ENCODE results near the gene MRTFB. TPM values are rescaled to one million over a fixed set of nuclear protein-coding genes. Genes with fewer than 3 reads are reported as not detected.

Gene MRTFB
- total and polyA plus RNA-seq, 2 of the 13 experiments (the other 11 are each of a cell fraction or from before 2014, with no cell fraction given): 11.4 to 14.0 TPM

- TF ChIP-seq UBTF (CRISPR knock-in tag; IDR thresholded peaks at IDR 0.05): peak; percentile 40; the same call in 1 of the 2 replicates
- TF ChIP-seq HCFC1 (IDR thresholded peaks at IDR 0.05; ENCODE audit: low read depth, low read length): no peak; the same call in none of the 2 replicates
- no peak for TF ChIP-seq TAF15 (IDR thresholded peaks at IDR 0.05; ENCODE audit: low read depth, low read length, poor library complexity, severe bottlenecking)
- peak; percentile 86 for TF ChIP-seq ZNF747 (CRISPR knock-in tag; IDR thresholded peaks at IDR 0.05; ENCODE audit: borderline replicate concordance)
- 0 out of 2 replicates have a peak, but pooled peaks have one; percentile 27 for TF ChIP-seq GTF3A (CRISPR knock-in tag; conservative IDR thresholded peaks at IDR 0.05)
- TF ChIP-seq SRSF9 (IDR thresholded peaks at IDR 0.05; ENCODE audit: borderline replicate concordance, insufficient read depth, low read depth, low read length, poor library complexity, severe bottlenecking): no peak
- TF ChIP-seq DPF2 (CRISPR knock-in tag; IDR thresholded peaks at IDR 0.05; ENCODE audit: borderline replicate concordance, low read depth): no peak
- peak; percentile 90 for TF ChIP-seq ZNF607 (CRISPR knock-in tag; IDR thresholded peaks at IDR 0.05; ENCODE audit: borderline replicate concordance)
- TF ChIP-seq MTF2 (CRISPR knock-in tag; IDR thresholded peaks at IDR 0.05; ENCODE audit: borderline replicate concordance): peak; percentile 52; the same call in 1 of the 2 replicates
- peak; percentile 88 for TF ChIP-seq ZFY (CRISPR knock-in tag; IDR thresholded peaks at IDR 0.05)
- TF ChIP-seq RORA (CRISPR knock-in tag; IDR thresholded peaks at IDR 0.05): no peak
- no peak for TF ChIP-seq CREB1 (IDR thresholded peaks at IDR 0.05)
- TF ChIP-seq CREB1 (CRISPR knock-in tag; IDR thresholded peaks at IDR 0.05): no peak
- TF ChIP-seq LCORL (IDR thresholded peaks at IDR 0.05): no peak
- peak; percentile 84 for TF ChIP-seq LCORL (CRISPR knock-in tag; IDR thresholded peaks at IDR 0.05)
- TF ChIP-seq GATAD1 (CRISPR knock-in tag; IDR thresholded peaks at IDR 0.05): peak; percentile 73; the same call in 1 of the 2 replicates
- peak; percentile 92; the same call in 1 of the 2 replicates for TF ChIP-seq ZNF235 (CRISPR knock-in tag; IDR thresholded peaks at IDR 0.05; ENCODE audit: borderline replicate concordance)
- peak; percentile 95 for TF ChIP-seq HOXA3 (CRISPR knock-in tag; IDR thresholded peaks at IDR 0.05)
- TF ChIP-seq, protein P1, sequence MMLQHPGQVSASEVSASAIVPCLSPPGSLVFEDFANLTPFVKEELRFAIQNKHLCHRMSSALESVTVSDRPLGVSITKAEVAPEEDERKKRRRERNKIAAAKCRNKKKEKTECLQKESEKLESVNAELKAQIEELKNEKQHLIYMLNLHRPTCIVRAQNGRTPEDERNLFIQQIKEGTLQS (CRISPR knock-in tag; IDR thresholded peaks at IDR 0.05): 0 out of 2 replicates have a peak, but pooled peaks have one; percentile 29
- no peak; the same call in 1 of the 2 replicates for TF ChIP-seq GZF1 (CRISPR knock-in tag; IDR thresholded peaks at IDR 0.05)
- TF ChIP-seq ZNF530 (CRISPR knock-in tag; IDR thresholded peaks at IDR 0.05; ENCODE audit: low read depth): no peak
- TF ChIP-seq, protein P2, sequence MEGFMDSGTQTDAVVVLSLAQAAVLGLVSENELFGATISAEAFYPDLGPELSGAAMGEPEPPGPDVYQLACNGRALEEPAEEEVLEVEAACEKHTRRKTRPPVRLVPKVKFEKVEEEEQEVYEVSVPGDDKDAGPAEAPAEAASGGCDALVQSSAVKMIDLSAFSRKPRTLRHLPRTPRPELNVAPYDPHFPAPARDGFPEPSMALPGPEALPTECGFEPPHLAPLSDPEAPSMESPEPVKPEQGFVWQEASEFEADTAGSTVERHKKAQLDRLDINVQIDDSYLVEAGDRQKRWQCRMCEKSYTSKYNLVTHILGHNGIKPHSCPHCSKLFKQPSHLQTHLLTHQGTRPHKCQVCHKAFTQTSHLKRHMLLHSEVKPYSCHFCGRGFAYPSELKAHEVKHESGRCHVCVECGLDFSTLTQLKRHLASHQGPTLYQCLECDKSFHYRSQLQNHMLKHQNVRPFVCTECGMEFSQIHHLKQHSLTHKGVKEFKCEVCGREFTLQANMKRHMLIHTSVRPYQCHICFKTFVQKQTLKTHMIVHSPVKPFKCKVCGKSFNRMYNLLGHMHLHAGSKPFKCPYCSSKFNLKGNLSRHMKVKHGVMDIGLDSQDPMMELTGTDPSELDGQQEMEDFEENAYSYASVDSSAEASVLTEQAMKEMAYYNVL (CRISPR knock-in tag; IDR thresholded peaks at IDR 0.05; ENCODE audit: borderline replicate concordance): peak; percentile 82; the same call in 1 of the 2 replicates
- peak; percentile 67 for TF ChIP-seq TGIF2 (CRISPR knock-in tag; IDR thresholded peaks at IDR 0.05)
- TF ChIP-seq HOXA9 (CRISPR knock-in tag; IDR thresholded peaks at IDR 0.05; ENCODE audit: borderline replicate concordance): peak; percentile 57; the same call in 1 of the 2 replicates
- TF ChIP-seq, protein P3, sequence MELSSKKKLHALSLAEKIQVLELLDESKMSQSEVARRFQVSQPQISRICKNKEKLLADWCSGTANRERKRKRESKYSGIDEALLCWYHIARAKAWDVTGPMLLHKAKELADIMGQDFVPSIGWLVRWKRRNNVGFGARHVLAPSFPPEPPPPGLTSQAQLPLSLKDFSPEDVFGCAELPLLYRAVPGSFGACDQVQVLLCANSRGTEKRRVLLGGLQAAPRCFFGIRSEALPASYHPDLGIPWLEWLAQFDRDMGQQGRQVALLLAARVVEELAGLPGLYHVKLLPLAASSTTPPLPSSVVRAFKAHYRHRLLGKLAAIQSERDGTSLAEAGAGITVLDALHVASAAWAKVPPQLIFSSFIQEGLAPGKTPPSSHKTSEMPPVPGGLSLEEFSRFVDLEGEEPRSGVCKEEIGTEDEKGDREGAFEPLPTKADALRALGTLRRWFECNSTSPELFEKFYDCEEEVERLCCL (CRISPR knock-in tag; IDR thresholded peaks at IDR 0.05; ENCODE audit: borderline replicate concordance): no peak; the same call in 1 of the 2 replicates
Measured at GRCh38 chr16:14070877-14071575, at the start of gene MRTFB (continued).

Measured in HepG2 (cell line).